HEK293 (cell line): ENCODE measurements around the gene ITPRID2.
A peak's percentile ranks its signal among the peaks of the same experiment; 100 is the strongest.

Source experiments
- KLF16 ChIP-seq: fragments of 450-650 bp; formaldehyde crosslinking; IDR thresholded peaks from 2 replicates; pipeline ENCODE4 v1.5.1; 2017; ENCODE audit warnings: missing biosample characterization, missing genetic modification characterization
- KLF8 ChIP-seq: fragments of 450-650 bp; formaldehyde crosslinking; IDR thresholded peaks from 2 replicates; pipeline ENCODE4 v1.5.1; 2016; ENCODE audit warnings: missing biosample characterization, missing genetic modification characterization
- MZF1 ChIP-seq: fragments of 450-650 bp; formaldehyde crosslinking; IDR thresholded peaks from 2 replicates; pipeline ENCODE4 v1.5.1; 2017; ENCODE audit warnings: missing biosample characterization, missing genetic modification characterization, borderline replicate concordance
- SP2 ChIP-seq: fragments of 450-650 bp; formaldehyde crosslinking; IDR thresholded peaks from 2 replicates; pipeline ENCODE4 v1.5.1; 2016; ENCODE audit warnings: missing biosample characterization, missing genetic modification characterization
- ZBTB8A ChIP-seq: fragments of 450-650 bp; formaldehyde crosslinking; IDR thresholded peaks from 2 replicates; pipeline ENCODE4 v1.5.1; 2016; ENCODE audit warnings: missing biosample characterization, missing genetic modification characterization
- ZFP37 ChIP-seq: fragments of 450-650 bp; formaldehyde crosslinking; IDR thresholded peaks from 2 replicates; pipeline ENCODE4 v1.5.1; 2016; ENCODE audit warnings: missing biosample characterization, missing genetic modification characterization
- ZIC2 ChIP-seq: fragments of 450-650 bp; formaldehyde crosslinking; IDR thresholded peaks from 2 replicates; pipeline ENCODE4 v1.5.1; 2016; ENCODE audit warnings: missing biosample characterization, missing genetic modification characterization
- ZNF121 ChIP-seq: fragments of 450-650 bp; formaldehyde crosslinking; IDR thresholded peaks from 2 replicates; pipeline ENCODE4 v1.5.1; 2016; ENCODE audit warnings: missing biosample characterization, missing genetic modification characterization
- ZNF169 ChIP-seq: fragments of 450-650 bp; formaldehyde crosslinking; IDR thresholded peaks from 2 replicates; pipeline ENCODE4 v1.5.1; 2016; ENCODE audit warnings: missing biosample characterization, missing genetic modification characterization
- ZNF335 ChIP-seq: fragments of 450-650 bp; formaldehyde crosslinking; conservative IDR thresholded peaks from 2 replicates; pipeline ENCODE4 v1.5.1; 2016; ENCODE audit warnings: missing biosample characterization, missing genetic modification characterization
- ZNF629 ChIP-seq: fragments of 450-650 bp; formaldehyde crosslinking; IDR thresholded peaks from 2 replicates; pipeline ENCODE4 v1.5.1; 2017; ENCODE audit warnings: missing biosample characterization, missing genetic modification characterization
- ZNF747 ChIP-seq: fragments of 450-650 bp; formaldehyde crosslinking; IDR thresholded peaks from 2 replicates; pipeline ENCODE4 v1.5.1; 2016; ENCODE audit warnings: missing biosample characterization, missing genetic modification characterization
- ZNF777 ChIP-seq: fragments of 450-650 bp; formaldehyde crosslinking; IDR thresholded peaks from 2 replicates; pipeline ENCODE4 v1.5.1; 2017; ENCODE audit warnings: missing biosample characterization, missing genetic modification characterization, borderline replicate concordance
- ZXDB ChIP-seq: fragments of 450-650 bp; formaldehyde crosslinking; IDR thresholded peaks from 2 replicates; pipeline ENCODE4 v1.5.1; 2016; ENCODE audit warnings: missing biosample characterization, missing genetic modification characterization
- TF ChIP-seq, protein P1 (sequence below): fragments of 450-650 bp; formaldehyde crosslinking; IDR thresholded peaks from 2 replicates; pipeline ENCODE4 v1.5.1; 2016; ENCODE audit warnings: missing biosample characterization, missing genetic modification characterization
- TF ChIP-seq, protein P2 (sequence below): fragments of 450-650 bp; formaldehyde crosslinking; IDR thresholded peaks from 2 replicates; pipeline ENCODE4 v1.5.1; 2017; ENCODE audit warnings: missing biosample characterization, missing genetic modification characterization
- TF ChIP-seq, protein P3 (sequence below): fragments of 450-650 bp; formaldehyde crosslinking; IDR thresholded peaks from 2 replicates; pipeline ENCODE4 v1.5.1; 2016; ENCODE audit warnings: missing biosample characterization, missing genetic modification characterization
- TF ChIP-seq, protein P4 (sequence below): fragments of 450-650 bp; formaldehyde crosslinking; optimal IDR thresholded peaks from 2 replicates; pipeline ENCODE3; 2016; ENCODE audit warnings: missing biosample characterization, mild to moderate bottlenecking, missing genetic modification characterization
- TF ChIP-seq, protein P5 (sequence below): fragments of 450-650 bp; formaldehyde crosslinking; IDR thresholded peaks from 2 replicates; pipeline ENCODE4 v1.5.1; 2016; ENCODE audit warnings: missing biosample characterization, missing genetic modification characterization
- TF ChIP-seq, protein P6 (sequence below): IDR thresholded peaks from 2 replicates; pipeline ENCODE4 v1.6.1; 2011; ENCODE audit warnings: mild to moderate bottlenecking, low read depth, low read length, borderline replicate concordance
- TF ChIP-seq, protein P7 (sequence below): fragments of 450-650 bp; IDR thresholded peaks from 2 replicates; pipeline ENCODE4 v1.5.1; 2018; ENCODE audit warnings: missing biosample characterization, missing genetic modification characterization

ITPRID2 gene

DNA sequence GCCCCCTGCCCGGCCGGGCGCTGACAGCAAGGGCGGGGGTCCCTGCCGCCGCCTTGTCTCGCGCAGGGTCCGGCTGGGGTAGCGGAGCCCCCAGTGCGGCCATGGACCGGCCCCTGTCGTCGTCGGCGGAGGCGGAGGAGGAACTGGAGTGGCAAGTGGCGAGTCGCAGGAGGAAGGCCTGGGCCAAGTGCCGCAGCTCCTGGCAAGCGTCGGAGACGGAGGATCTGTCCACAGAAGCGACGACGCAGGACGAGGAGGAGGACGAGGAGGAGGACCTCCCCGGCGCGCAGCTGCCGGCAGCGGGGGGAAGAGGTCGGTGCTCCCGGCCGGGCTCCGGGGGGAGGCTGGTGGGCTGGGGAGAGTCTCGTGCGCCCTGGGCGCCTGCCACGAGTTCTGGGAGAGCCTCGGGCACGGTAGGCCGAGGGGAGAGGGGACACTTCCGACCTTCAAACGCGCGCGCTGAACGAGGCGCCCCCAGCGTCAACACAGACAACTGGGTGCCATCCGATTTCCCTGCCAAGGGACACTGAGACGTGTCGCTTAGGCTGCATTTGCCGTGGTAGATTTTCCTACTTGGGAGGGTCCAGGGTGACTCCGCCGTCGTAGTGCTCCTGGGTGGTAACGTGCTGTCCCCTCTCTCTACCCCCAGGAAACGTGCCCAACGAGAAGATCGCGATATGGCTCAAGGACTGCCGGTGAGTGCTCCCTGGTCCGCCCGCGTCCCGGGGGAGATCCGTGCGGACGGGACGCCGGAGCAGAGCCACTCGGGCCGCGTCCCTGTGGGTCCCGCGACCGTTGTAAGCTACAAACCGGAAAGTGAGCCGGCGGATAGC lies 652 bp downstream of the ITPRID2 start (continued):
- TF ChIP-seq, protein P1, sequence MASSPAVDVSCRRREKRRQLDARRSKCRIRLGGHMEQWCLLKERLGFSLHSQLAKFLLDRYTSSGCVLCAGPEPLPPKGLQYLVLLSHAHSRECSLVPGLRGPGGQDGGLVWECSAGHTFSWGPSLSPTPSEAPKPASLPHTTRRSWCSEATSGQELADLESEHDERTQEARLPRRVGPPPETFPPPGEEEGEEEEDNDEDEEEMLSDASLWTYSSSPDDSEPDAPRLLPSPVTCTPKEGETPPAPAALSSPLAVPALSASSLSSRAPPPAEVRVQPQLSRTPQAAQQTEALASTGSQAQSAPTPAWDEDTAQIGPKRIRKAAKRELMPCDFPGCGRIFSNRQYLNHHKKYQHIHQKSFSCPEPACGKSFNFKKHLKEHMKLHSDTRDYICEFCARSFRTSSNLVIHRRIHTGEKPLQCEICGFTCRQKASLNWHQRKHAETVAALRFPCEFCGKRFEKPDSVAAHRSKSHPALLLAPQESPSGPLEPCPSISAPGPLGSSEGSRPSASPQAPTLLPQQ, result peak; percentile 82
- TF ChIP-seq ZNF777 (tag by site-specific recombination) (no peak; the same call in 1 of the 2 replicates), ZNF169 (tag by site-specific recombination) (no peak), KLF16 (tag by site-specific recombination) (peak; percentile 68; the same call in 1 of the 2 replicates), ZNF335 (peak; percentile 73), ZNF121 (tag by site-specific recombination) (no peak), ZNF629 (tag by site-specific recombination) (0 out of 2 replicates have a peak, but pooled peaks have one; percentile 18), ZBTB8A (peak; percentile 76), ZFP37 (peak; percentile 70; the same call in 1 of the 2 replicates), MZF1 (tag by site-specific recombination) (peak; percentile 41; the same call in 1 of the 2 replicates), ZXDB (peak; percentile 38), ZNF747 (no peak), KLF8 (peak; percentile 39; the same call in 1 of the 2 replicates), SP2 (tag by site-specific recombination) (peak; percentile 45; the same call in 1 of the 2 replicates), ZIC2 (tag by site-specific recombination) (peak; percentile 68)
- TF ChIP-seq, protein P2, sequence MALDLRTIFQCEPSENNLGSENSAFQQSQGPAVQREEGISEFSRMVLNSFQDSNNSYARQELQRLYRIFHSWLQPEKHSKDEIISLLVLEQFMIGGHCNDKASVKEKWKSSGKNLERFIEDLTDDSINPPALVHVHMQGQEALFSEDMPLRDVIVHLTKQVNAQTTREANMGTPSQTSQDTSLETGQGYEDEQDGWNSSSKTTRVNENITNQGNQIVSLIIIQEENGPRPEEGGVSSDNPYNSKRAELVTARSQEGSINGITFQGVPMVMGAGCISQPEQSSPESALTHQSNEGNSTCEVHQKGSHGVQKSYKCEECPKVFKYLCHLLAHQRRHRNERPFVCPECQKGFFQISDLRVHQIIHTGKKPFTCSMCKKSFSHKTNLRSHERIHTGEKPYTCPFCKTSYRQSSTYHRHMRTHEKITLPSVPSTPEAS, result 0 out of 2 replicates have a peak, but pooled peaks have one; percentile 10
- TF ChIP-seq, protein P3, sequence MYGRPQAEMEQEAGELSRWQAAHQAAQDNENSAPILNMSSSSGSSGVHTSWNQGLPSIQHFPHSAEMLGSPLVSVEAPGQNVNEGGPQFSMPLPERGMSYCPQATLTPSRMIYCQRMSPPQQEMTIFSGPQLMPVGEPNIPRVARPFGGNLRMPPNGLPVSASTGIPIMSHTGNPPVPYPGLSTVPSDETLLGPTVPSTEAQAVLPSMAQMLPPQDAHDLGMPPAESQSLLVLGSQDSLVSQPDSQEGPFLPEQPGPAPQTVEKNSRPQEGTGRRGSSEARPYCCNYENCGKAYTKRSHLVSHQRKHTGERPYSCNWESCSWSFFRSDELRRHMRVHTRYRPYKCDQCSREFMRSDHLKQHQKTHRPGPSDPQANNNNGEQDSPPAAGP (tag by site-specific recombination), result peak; percentile 41; the same call in 1 of the 2 replicates
- TF ChIP-seq, protein P4, sequence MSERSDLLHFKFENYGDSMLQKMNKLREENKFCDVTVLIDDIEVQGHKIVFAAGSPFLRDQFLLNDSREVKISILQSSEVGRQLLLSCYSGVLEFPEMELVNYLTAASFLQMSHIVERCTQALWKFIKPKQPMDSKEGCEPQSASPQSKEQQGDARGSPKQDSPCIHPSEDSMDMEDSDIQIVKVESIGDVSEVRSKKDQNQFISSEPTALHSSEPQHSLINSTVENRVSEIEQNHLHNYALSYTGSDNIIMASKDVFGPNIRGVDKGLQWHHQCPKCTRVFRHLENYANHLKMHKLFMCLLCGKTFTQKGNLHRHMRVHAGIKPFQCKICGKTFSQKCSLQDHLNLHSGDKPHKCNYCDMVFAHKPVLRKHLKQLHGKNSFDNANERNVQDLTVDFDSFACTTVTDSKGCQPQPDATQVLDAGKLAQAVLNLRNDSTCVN (tag by site-specific recombination), result peak; percentile 86
- TF ChIP-seq, protein P5, sequence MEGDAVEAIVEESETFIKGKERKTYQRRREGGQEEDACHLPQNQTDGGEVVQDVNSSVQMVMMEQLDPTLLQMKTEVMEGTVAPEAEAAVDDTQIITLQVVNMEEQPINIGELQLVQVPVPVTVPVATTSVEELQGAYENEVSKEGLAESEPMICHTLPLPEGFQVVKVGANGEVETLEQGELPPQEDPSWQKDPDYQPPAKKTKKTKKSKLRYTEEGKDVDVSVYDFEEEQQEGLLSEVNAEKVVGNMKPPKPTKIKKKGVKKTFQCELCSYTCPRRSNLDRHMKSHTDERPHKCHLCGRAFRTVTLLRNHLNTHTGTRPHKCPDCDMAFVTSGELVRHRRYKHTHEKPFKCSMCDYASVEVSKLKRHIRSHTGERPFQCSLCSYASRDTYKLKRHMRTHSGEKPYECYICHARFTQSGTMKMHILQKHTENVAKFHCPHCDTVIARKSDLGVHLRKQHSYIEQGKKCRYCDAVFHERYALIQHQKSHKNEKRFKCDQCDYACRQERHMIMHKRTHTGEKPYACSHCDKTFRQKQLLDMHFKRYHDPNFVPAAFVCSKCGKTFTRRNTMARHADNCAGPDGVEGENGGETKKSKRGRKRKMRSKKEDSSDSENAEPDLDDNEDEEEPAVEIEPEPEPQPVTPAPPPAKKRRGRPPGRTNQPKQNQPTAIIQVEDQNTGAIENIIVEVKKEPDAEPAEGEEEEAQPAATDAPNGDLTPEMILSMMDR (tag by site-specific recombination), result peak; percentile 91
- TF ChIP-seq, protein P6, sequence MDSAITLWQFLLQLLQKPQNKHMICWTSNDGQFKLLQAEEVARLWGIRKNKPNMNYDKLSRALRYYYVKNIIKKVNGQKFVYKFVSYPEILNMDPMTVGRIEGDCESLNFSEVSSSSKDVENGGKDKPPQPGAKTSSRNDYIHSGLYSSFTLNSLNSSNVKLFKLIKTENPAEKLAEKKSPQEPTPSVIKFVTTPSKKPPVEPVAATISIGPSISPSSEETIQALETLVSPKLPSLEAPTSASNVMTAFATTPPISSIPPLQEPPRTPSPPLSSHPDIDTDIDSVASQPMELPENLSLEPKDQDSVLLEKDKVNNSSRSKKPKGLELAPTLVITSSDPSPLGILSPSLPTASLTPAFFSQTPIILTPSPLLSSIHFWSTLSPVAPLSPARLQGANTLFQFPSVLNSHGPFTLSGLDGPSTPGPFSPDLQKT, result no peak
- TF ChIP-seq, protein P7, sequence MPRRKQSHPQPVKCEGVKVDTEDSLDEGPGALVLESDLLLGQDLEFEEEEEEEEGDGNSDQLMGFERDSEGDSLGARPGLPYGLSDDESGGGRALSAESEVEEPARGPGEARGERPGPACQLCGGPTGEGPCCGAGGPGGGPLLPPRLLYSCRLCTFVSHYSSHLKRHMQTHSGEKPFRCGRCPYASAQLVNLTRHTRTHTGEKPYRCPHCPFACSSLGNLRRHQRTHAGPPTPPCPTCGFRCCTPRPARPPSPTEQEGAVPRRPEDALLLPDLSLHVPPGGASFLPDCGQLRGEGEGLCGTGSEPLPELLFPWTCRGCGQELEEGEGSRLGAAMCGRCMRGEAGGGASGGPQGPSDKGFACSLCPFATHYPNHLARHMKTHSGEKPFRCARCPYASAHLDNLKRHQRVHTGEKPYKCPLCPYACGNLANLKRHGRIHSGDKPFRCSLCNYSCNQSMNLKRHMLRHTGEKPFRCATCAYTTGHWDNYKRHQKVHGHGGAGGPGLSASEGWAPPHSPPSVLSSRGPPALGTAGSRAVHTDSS (tag by site-specific recombination), result peak; percentile 75
